RPMI7951 (cell line): ENCODE results near the gene CES2. TPM values are rescaled to one million over a fixed set of nuclear protein-coding genes. Genes with fewer than 3 reads are reported as not detected.
"Not testable (repeated sequence)": the region's sequence is repeated elsewhere in the genome, so short reads cannot be mapped to it uniquely, and the experiment has no call there.

Experiments
- DNase-seq: peaks from one replicate; pipeline ENCODE4 v3.0.0-alpha.2; 2012; ENCODE audit warnings: low read depth
- total RNA-seq: library from RNA; depleted of rRNA; stranded (reverse); fragments of >200 nt; shearing (Covaris generic); gene quantifications from 2 replicates; pipeline ENCODE4 v1.2.3, GENCODE V29; 2014

The CES2 gene
- total RNA-seq, 1 experiment from 2014 or later, result 21.3 TPM

DNA sequence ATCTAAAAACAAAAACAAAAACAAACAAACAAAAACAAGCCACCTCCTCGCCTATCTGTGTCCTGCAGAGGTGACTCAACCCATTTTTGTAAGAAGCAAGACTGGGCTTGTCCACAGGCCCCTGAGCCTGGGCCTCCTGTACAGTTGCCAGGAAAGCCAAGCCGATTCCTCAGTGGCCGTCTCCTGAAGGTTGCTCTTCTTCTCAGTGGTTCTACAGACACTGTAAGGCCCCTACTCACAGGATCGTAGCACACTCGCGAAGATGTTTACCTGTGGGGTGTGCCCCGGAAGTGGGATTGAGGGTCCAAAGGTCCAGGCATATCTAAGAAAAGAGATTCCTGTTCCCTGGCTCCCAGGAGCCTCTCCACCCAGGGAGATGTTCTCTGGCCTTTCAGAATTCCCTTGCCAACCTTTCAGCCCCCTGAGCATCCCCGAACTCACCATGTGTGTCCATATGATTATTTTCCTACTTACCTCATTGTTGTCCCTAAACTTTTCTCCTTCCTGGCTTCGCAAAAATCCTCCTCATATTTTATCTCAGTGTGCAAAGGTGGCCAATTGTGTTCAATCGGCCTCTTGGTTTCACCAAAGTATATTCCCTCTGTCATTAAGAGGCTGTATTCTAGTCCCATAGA lies 18.3 kb downstream of the CES2 start:
- DNase-seq, result no peak

- peak; percentile 74 for DNase-seq
Measured at GRCh38 chr16:66954097-66954659, 18.9 kb downstream of the CES2 start.

- DNase-seq, result not testable (repeated sequence)
Measured at GRCh38 chr16:66955363-66956153, 20.2 kb downstream of the CES2 start.

DNA sequence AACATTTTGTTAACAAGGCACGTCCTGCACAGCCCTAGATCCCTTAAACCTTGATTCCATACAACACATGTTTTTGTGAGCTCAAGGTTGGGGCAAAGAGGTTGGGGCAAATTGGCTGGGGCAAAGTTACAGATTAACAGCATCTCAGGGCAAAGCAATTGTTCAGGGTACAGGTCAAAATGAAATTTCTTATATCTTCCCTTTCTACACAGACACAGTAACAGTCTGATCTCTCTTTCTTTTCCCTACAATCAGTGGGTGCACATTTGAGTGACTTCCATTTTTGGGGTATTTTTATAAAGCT lies 20.8 kb downstream of the CES2 start:
- not testable (repeated sequence) for DNase-seq

- no peak for DNase-seq
Measured at GRCh38 chr16:66958857-66959703, 23.8 kb downstream of the CES2 start.

- DNase-seq, result no peak
Measured at GRCh38 chr16:66959704-66960161, 24.4 kb downstream of the CES2 start.

- no peak for DNase-seq
Measured at GRCh38 chr16:66960270-66960669, 25.0 kb downstream of the CES2 start.

GRCh38 chr16:66961065-66961744 lies 25.9 kb downstream of the CES2 start, which contains the start of gene CES3:
Gene CES3, plus strand, starts transcription at chr16:66961266. Its CDS starts 42 bp downstream, at chr16:66961308.
- DNase-seq, result peak; percentile 63

- DNase-seq, result no peak
Measured at GRCh38 chr16:66961914-66962313, 26.6 kb downstream of the CES2 start.

DNA sequence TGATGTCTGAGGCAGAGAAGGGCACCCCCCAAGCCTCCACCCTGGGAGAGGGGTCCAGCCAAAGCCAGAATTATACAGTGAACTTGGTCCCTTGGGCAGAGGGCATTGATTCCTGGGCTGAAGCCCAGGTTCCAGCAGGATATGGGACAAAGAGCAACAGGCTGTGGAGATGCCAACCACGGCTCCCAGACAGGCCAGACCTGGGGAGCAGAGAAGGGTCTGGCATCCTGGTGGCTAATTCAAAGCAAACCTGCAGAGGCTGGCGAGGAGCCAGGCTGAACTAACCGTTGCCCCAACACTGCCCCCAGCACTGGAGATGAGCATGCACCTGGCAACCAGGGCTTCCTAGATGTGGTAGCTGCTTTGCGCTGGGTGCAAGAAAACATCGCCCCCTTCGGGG lies 28.7 kb downstream of the CES2 start:
- DNase-seq, result no peak

- no peak for DNase-seq
Measured at GRCh38 chr16:66968847-66969246, 33.5 kb downstream of the CES2 start.

- DNase-seq, result peak; percentile 25
Measured at GRCh38 chr16:66970775-66971720, 35.7 kb downstream of the CES2 start.

- no peak for DNase-seq
Measured at GRCh38 chr16:66972983-66973382, 37.7 kb downstream of the CES2 start.

- no peak for DNase-seq
Measured at GRCh38 chr16:66973716-66974115, 38.4 kb downstream of the CES2 start.

DNA sequence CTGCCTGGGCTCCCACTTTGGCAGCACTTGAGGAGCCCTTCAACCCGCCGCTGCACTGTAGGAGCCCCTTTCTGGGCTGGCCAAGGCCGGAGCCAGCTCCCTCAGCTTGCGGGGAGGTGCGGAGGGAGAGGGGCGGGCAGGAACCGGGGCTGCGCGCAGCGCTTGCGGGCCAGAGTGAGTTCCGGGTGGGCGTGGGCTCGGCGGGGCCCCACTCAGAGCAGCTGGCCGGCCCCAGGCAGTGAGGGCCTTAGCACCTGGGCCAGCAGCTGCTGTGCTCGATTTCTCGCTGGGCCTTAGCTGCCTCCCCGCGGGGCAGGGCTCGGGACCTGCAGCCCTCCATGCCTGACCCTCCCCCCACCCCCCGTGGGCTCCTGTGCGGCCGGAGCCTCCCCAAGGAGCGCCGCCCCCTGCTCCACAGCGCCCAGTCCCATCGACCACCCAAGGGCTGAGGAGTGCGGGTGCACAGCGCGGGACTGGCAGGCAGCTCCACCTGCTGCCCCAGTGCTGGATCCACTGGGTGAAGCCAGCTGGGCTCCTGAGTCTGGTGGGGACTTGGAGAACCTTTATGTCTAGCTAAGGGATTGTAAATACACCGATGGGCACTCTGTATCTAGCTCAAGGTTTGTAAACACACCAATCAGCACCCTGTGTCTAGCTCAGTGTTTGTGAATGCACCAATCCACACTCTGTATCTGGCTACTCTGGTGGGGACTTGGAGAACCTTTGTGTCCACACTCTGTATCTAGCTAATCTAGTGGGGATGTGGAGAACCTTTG lies 39.0 kb downstream of the CES2 start:
- DNase-seq, result not testable (repeated sequence)

DNA sequence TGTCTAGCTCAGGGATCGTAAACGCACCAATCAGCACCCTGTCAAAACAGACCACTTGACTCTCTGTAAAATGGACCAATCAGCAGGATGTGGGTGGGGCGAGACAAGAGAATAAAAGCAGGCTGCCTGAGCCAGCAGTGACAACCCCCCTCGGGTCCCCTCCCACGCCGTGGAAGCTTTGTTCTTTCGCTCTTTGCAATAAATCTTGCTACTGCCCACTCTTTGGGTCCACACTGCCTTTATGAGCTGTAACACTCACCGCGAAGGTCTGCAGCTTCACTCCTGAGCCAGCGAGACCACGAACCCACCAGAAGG lies 39.6 kb downstream of the CES2 start:
- DNase-seq, result not testable (repeated sequence)

- DNase-seq, result no peak
Measured at GRCh38 chr16:66975302-66975893, 40.1 kb downstream of the CES2 start.

GRCh38 chr16:66976746-66977145 lies 41.4 kb downstream of the CES2 start:
- DNase-seq, result no peak
